ENCODE data around the gene FAM107B. TPM values are rescaled to one million over a fixed set of nuclear protein-coding genes. Genes with fewer than 3 reads are reported as not detected.

FAM107B gene
- polyA plus RNA-seq, 5 donors = 56.0 to 102 (median 87.1) TPM

- DNase-seq = no peak
These were observed 191.4 kb downstream of the FAM107B start for GRCh38 chr10:14583252-14583651.

- DNase-seq = no peak
These were observed 193.0 kb downstream of the FAM107B start for GRCh38 chr10:14581553-14582321.

- no peak for DNase-seq
These were observed 193.9 kb downstream of the FAM107B start for GRCh38 chr10:14580671-14581332.

- no peak for DNase-seq
These were observed 195.3 kb downstream of the FAM107B start for GRCh38 chr10:14579405-14579804.

GRCh38 chr10:14578060-14578952, 196.4 kb downstream of the FAM107B start:
- DNase-seq = peak in 1 of 2 donors; percentile 44

- DNase-seq = no peak
These were observed 199.8 kb downstream of the FAM107B start for GRCh38 chr10:14574885-14575284.

GRCh38 chr10:14574291-14574690, 200.4 kb downstream of the FAM107B start:
- DNase-seq = no peak

GRCh38 chr10:14573666-14574261, 200.9 kb downstream of the FAM107B start:
- DNase-seq = no peak

- no peak for DNase-seq
These were observed 201.9 kb downstream of the FAM107B start for GRCh38 chr10:14572811-14573210.

GRCh38 chr10:14571866-14572507, 202.7 kb downstream of the FAM107B start:
- DNase-seq = peak; percentile 56 to 68

GRCh38 chr10:14570800-14571199, 203.9 kb downstream of the FAM107B start:
- no peak for DNase-seq

GRCh38 chr10:14569274-14570060, 205.2 kb downstream of the FAM107B start:
- no peak for DNase-seq

GRCh38 chr10:14567421-14567820, 207.3 kb downstream of the FAM107B start:
- no peak for DNase-seq

- no peak for DNase-seq
These were observed 208.2 kb downstream of the FAM107B start for GRCh38 chr10:14566498-14566897.

GRCh38 chr10:14565199-14565598, 209.5 kb downstream of the FAM107B start:
- no peak for DNase-seq

GRCh38 chr10:14564268-14564744, 210.4 kb downstream of the FAM107B start:
- DNase-seq = no peak

- no peak for DNase-seq
These were observed 211.2 kb downstream of the FAM107B start for GRCh38 chr10:14563359-14563940.

- DNase-seq = no peak
These were observed 211.7 kb downstream of the FAM107B start for GRCh38 chr10:14563076-14563336.

GRCh38 chr10:14562218-14563075, 212.2 kb downstream of the FAM107B start:
- DNase-seq = no peak

Measured in right lung (tissue), 5 donors.